GM12891 (cell line): Measurements from ENCODE around the gene CLDN8.

Experiments
- POLR2A ChIP-seq: IDR thresholded peaks from 2 replicates; pipeline ENCODE4 v1.6.1; 2011; ENCODE audit warnings: low read depth, low read length, control low read depth
- POLR2AphosphoS5 ChIP-seq: IDR thresholded peaks from 2 replicates; pipeline ENCODE4 v1.6.1; 2011; ENCODE audit warnings: low read depth, low read length, control low read depth
- SPI1 ChIP-seq: IDR thresholded peaks from 2 replicates; pipeline ENCODE4 v1.6.1; 2011; ENCODE audit warnings: low read depth, low read length, control low read depth

GRCh38 chr21:30222724-30223123 lies 6.8 kb upstream of the CLDN8 start:
- no peak for TF ChIP-seq POLR2A
- no peak for TF ChIP-seq POLR2AphosphoS5
- TF ChIP-seq SPI1, result no peak
